Caco-2 (cell line): Measurements from ENCODE around the gene ITGA11. TPM values are rescaled to one million over a fixed set of nuclear protein-coding genes. Genes with fewer than 3 reads are reported as not detected.

Source experiments
- BruUV-seq: library from RNA; stranded (reverse); fragments of 400-500 nt; replicated peaks from 2 replicates; lab custom pipeline; 2021; lab: Mats Ljungman, UMichigan
- CTCF ChIA-PET: fragments of 300-600 bp; sonication (Branson Sonifier 250); formaldehyde crosslinking; loops from one replicate; lab custom pipeline; 2022; ENCODE audit warnings: antibody characterized with exemption; lab: Charles Lee
- POLR2A ChIA-PET: fragments of 300-600 bp; sonication (Branson Sonifier 250); formaldehyde crosslinking; loops from one replicate; lab custom pipeline; 2022; ENCODE audit warnings: antibody characterized with exemption; lab: Charles Lee
- DNase-seq, 2 experiments: peaks; one replicate each; pipeline versions ENCODE4 v3.0.0 to v3.0.0-alpha.2; 2020 to 2022
- H3K27me3 ChIP-seq: replicated peaks from 2 replicates; pipeline ENCODE4 v1.6.0; 2011; ENCODE audit warnings: low read length; ENCODE audit not compliant: control insufficient read depth, insufficient read depth
- H3K36me3 ChIP-seq: 2 replicates; pipeline ENCODE4 v1.5.1; 2011; ENCODE audit warnings: low read length; ENCODE audit not compliant: control insufficient read depth, insufficient read depth
- H3K4me1 ChIP-seq: fragments of 250-450 bp; sonication (Bioruptor Pico); 2 replicates; pipeline ENCODE4 v1.5.1; 2020; ENCODE audit warnings: mild to moderate bottlenecking
- H3K4me3 ChIP-seq: 2 replicates; pipeline ENCODE4 v1.5.1; 2011; ENCODE audit warnings: low read depth, mild to moderate bottlenecking, control low read depth, low read length
- H3K9me3 ChIP-seq: fragments of 250-450 bp; sonication (Bioruptor Pico); 2 replicates; pipeline ENCODE4 v1.5.1; 2020; ENCODE audit warnings: mild to moderate bottlenecking, moderate library complexity
- H3K27ac Mint-ChIP-seq: one replicate; pipeline ENCODE4 v1.8.0; 2022; ENCODE audit warnings: mixed read lengths; ENCODE audit not compliant: unreplicated experiment
- H3K27me3 Mint-ChIP-seq: one replicate; pipeline ENCODE4 v1.8.0; 2022; ENCODE audit warnings: mixed read lengths; ENCODE audit not compliant: insufficient read depth, unreplicated experiment
- H3K36me3 Mint-ChIP-seq: one replicate; pipeline ENCODE4 v1.8.0; 2022; ENCODE audit warnings: mild to moderate bottlenecking, mixed read lengths; ENCODE audit not compliant: insufficient read depth, unreplicated experiment
- H3K4me1 Mint-ChIP-seq: one replicate; pipeline ENCODE4 v1.8.0; 2022; ENCODE audit warnings: low read depth, mixed read lengths; ENCODE audit not compliant: unreplicated experiment
- H3K4me3 Mint-ChIP-seq: one replicate; pipeline ENCODE4 v1.8.0; 2022; ENCODE audit warnings: mild to moderate bottlenecking, moderate library complexity, mixed read lengths; ENCODE audit not compliant: unreplicated experiment
- H3K9me3 Mint-ChIP-seq: one replicate; pipeline ENCODE4 v1.8.0; 2022; ENCODE audit warnings: mixed read lengths; ENCODE audit not compliant: unreplicated experiment
- CTCF ChIP-seq, 2 experiments: fragments of 200-600 bp in 1 of 2; IDR thresholded peaks; 1 replicate in 1 of 2; 2 replicates in 1 of 2; pipeline versions ENCODE4 v1.5.1 to v1.8.0; 2011 to 2022; ENCODE audit warnings: antibody characterized with exemption in 1 of 2, control low read depth in 1 of 2, inconsistent platforms in 1 of 2, low read depth in 1 of 2, low read length in 1 of 2, mild to moderate bottlenecking in 1 of 2, moderate library complexity in 1 of 2; ENCODE audit not compliant: insufficient read depth in 1 of 2, severe bottlenecking in 1 of 2, unreplicated experiment in 1 of 2
- intact Hi-C: fragments of 100-400 bp; cut with micrococcal nuclease; formaldehyde crosslinking; loops from one replicate; pipeline ENCODE4 v1.10.0; 2022; ENCODE audit not compliant: unreplicated experiment
- total RNA-seq: library from RNA; stranded (reverse); gene quantifications from 2 replicates; pipeline ENCODE4 v1.2.3, GENCODE V29; 2022

Gene ITGA11
- total RNA-seq, 1 experiment from 2014 or later, result 0.18 TPM

- H3K27me3 ChIP-seq, result no peaks in the 10 kb centered on the region; the same call in 1 of the 2 replicates
- H3K9me3 Mint-ChIP-seq, result no peaks in the 10 kb centered on the region
- ChIA-PET CTCF (interaction anchor here (1.0 kb wide), 1 partner anchor 9 kb away, joined by 3 read pairs; no protein-coding TSS in a partner anchor), POLR2A (no interaction called here)
- intact Hi-C loops, result loop anchor here (10.0 kb wide), 1 partner anchor 128 kb away; no protein-coding TSS in a partner anchor
- peak overlapping the region; percentile 43 for H3K4me3 ChIP-seq
- no peaks in the 10 kb centered on the region for H3K4me1 Mint-ChIP-seq
- peaks cover 19% of the 10 kb centered on the region for H3K27me3 Mint-ChIP-seq
- H3K27ac Mint-ChIP-seq, result no peak overlapping the region
- no peak for DNase-seq
- H3K36me3 ChIP-seq, result no peaks in the 10 kb centered on the region
- H3K4me3 Mint-ChIP-seq, result peak overlapping the region; percentile 69
- no peaks in the 10 kb centered on the region for H3K36me3 Mint-ChIP-seq
- TF ChIP-seq CTCF (IDR thresholded peaks at IDR 0.05; ENCODE audit: insufficient read depth in 1 of 2, low read depth in 1 of 2, low read length in 1 of 2, severe bottlenecking in 1 of 2, unreplicated experiment in 1 of 2), result no peak
- no TSS peak for BruUV-seq
- H3K4me1 ChIP-seq, result peaks cover 6% of the 10 kb centered on the region
- H3K9me3 ChIP-seq, result no peaks in the 10 kb centered on the region
Observed at GRCh38 chr15:68432441-68433064, 590 bp upstream of the ITGA11 start.

GRCh38 chr15:68431037-68431791 lies 749 bp downstream of the ITGA11 start:
- POLR2A ChIA-PET, result no interaction called here
- peak overlapping the region; percentile 69 for H3K4me3 Mint-ChIP-seq
- intact Hi-C loops, result loop anchor here (10.0 kb wide), 1 partner anchor 126 kb away; no protein-coding TSS in a partner anchor
- H3K9me3 ChIP-seq, result no peaks in the 10 kb centered on the region
- no peak for TF ChIP-seq CTCF (IDR thresholded peaks at IDR 0.05; ENCODE audit: insufficient read depth in 1 of 2, low read depth in 1 of 2, low read length in 1 of 2, severe bottlenecking in 1 of 2, unreplicated experiment in 1 of 2)
- H3K27me3 ChIP-seq, result no peaks in the 10 kb centered on the region; the same call in 1 of the 2 replicates
- H3K9me3 Mint-ChIP-seq, result no peaks in the 10 kb centered on the region
- no peaks in the 10 kb centered on the region for H3K36me3 ChIP-seq
- no peaks in the 10 kb centered on the region for H3K4me1 Mint-ChIP-seq
- no peak overlapping the region for H3K27ac Mint-ChIP-seq
- CTCF ChIA-PET, result no interaction called here
- peaks cover 6% of the 10 kb centered on the region for H3K4me1 ChIP-seq
- H3K27me3 Mint-ChIP-seq, result peaks cover 13% of the 10 kb centered on the region
- no peaks in the 10 kb centered on the region for H3K36me3 Mint-ChIP-seq
- H3K4me3 ChIP-seq, result peak overlapping the region; percentile 43
- BruUV-seq, result no TSS peak
- no peak for DNase-seq

GRCh38 chr15:68430471-68431036 lies 1.4 kb downstream of the ITGA11 start:
- H3K36me3 Mint-ChIP-seq, result no peaks in the 10 kb centered on the region
- H3K4me1 ChIP-seq, result peaks cover 6% of the 10 kb centered on the region
- no peaks in the 10 kb centered on the region for H3K36me3 ChIP-seq
- intact Hi-C loops, result loop anchor here (10.0 kb wide), 1 partner anchor 126 kb away; no protein-coding TSS in a partner anchor
- H3K9me3 ChIP-seq, result no peaks in the 10 kb centered on the region
- ChIA-PET POLR2A (no interaction called here), CTCF (no interaction called here)
- no peak overlapping the region for H3K4me3 Mint-ChIP-seq
- no peaks in the 10 kb centered on the region; the same call in 1 of the 2 replicates for H3K27me3 ChIP-seq
- TF ChIP-seq CTCF (IDR thresholded peaks at IDR 0.05; ENCODE audit: insufficient read depth in 1 of 2, low read depth in 1 of 2, low read length in 1 of 2, severe bottlenecking in 1 of 2, unreplicated experiment in 1 of 2), result no peak
- DNase-seq, result no peak
- H3K27me3 Mint-ChIP-seq, result peaks cover 13% of the 10 kb centered on the region
- H3K4me1 Mint-ChIP-seq, result no peaks in the 10 kb centered on the region
- no peak overlapping the region for H3K4me3 ChIP-seq
- no TSS peak for BruUV-seq
- no peaks in the 10 kb centered on the region for H3K9me3 Mint-ChIP-seq
- H3K27ac Mint-ChIP-seq, result no peak overlapping the region
